Spleen (tissue), 7 donors: Measurements from ENCODE around the gene MYO1B.

Source experiments
- POLR2A ChIP-seq, 3 donors: fragments of 450-650 bp; IDR thresholded peaks; one replicate each; pipeline ENCODE4 v1.5.1; 2017; ENCODE audit warnings: antibody characterized with exemption in 3 of 3, mild to moderate bottlenecking in 1 of 3
- TF ChIP-seq, protein P1 (sequence below), 11 experiments: fragments of 200-600 bp in 7 of 11; fragments of 450-650 bp in 4 of 11; sonication (generic) in 4 of 11; IDR thresholded peaks in 8 of 11; conservative IDR thresholded peaks in 3 of 11; 1 replicate in 7 of 11; 2 replicates in 4 of 11; pipeline versions ENCODE4 v1.4.0 to v1.8.0; 2016 to 2021; ENCODE audit warnings: antibody characterized with exemption in 11 of 11, inconsistent platforms in 4 of 11, mild to moderate bottlenecking in 1 of 11
- donor health status: DM: no; HTN: no; CAD: no; lungs with moderate emphysema.
- donor health status: DM: no; HTN: no; CAD: no.
- donor health status: DM: no; HTN: no; CAD: no.

- TF ChIP-seq, protein P1, sequence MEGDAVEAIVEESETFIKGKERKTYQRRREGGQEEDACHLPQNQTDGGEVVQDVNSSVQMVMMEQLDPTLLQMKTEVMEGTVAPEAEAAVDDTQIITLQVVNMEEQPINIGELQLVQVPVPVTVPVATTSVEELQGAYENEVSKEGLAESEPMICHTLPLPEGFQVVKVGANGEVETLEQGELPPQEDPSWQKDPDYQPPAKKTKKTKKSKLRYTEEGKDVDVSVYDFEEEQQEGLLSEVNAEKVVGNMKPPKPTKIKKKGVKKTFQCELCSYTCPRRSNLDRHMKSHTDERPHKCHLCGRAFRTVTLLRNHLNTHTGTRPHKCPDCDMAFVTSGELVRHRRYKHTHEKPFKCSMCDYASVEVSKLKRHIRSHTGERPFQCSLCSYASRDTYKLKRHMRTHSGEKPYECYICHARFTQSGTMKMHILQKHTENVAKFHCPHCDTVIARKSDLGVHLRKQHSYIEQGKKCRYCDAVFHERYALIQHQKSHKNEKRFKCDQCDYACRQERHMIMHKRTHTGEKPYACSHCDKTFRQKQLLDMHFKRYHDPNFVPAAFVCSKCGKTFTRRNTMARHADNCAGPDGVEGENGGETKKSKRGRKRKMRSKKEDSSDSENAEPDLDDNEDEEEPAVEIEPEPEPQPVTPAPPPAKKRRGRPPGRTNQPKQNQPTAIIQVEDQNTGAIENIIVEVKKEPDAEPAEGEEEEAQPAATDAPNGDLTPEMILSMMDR (IDR thresholded peaks at IDR 0.05 in 8 of 11, conservative IDR thresholded peaks at IDR 0.05 in 3 of 11): no peak
- no peak for TF ChIP-seq POLR2A (IDR thresholded peaks at IDR 0.05)
Observed at GRCh38 chr2:191383486-191383885, 138.3 kb downstream of the MYO1B start.
